Lung microvascular endothelial cell (primary cell): ENCODE measurements around the gene DHRS9. TPM values are rescaled to one million over a fixed set of nuclear protein-coding genes. Genes with fewer than 3 reads are reported as not detected.
"Not testable (repeated sequence)": the region's sequence is repeated elsewhere in the genome, so short reads cannot be mapped to it uniquely, and the experiment has no call there.

Source experiments
- DNase-seq, 2 donors: peaks; one replicate each; pipeline versions ENCODE4 v3.0.0 to v3.0.0-alpha.2; 2010; ENCODE audit warnings: low read depth in 2 of 2
- total RNA-seq: library from RNA; depleted of rRNA; stranded (reverse); fragments of >200 nt; gene quantifications from 2 replicates; pipeline ENCODE4 v1.2.1, GENCODE V29; 2014

The DHRS9 gene
- total RNA-seq = not detected in 2 replicates

GRCh38 chr2:169069341-169069740 lies at the start of gene DHRS9:
TSS of gene DHRS9 (plus strand) at chr2:169069563. CDS start at chr2:169081582, 12,019 bp downstream.
- DNase-seq = peak in 1 of 2 donors; percentile 78

DNA sequence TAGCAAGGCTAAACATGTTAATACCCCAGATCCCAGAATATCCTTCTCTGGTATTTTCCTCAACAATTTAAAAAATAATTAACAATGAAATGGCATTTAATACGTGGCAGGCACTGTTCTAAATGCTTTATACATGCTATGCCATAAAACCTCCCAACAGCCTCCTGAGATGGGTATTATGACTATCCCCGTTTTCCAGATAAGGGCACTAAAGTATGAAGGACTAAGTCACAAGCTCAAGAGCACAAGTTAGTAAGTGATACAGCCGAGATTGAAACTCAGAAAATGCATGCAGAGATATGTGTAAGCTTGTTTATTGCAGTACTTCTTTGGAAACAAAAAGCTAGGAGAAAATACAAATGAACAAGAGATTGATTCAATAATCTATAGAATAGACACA lies 46.2 kb upstream of the DHRS9 start:
- no peak for DNase-seq

- no peak for DNase-seq
Measured at GRCh38 chr2:169026056-169026455, 43.3 kb upstream of the DHRS9 start.

GRCh38 chr2:169027234-169027633 lies 42.1 kb upstream of the DHRS9 start:
- no peak for DNase-seq

GRCh38 chr2:169029341-169029740 lies 40.0 kb upstream of the DHRS9 start:
- DNase-seq = no peak

- no peak for DNase-seq
Measured at GRCh38 chr2:169031202-169031601, 38.2 kb upstream of the DHRS9 start, which contains the start of gene ABCB11. TSS of gene ABCB11 (minus strand) at chr2:169031324. CDS start at chr2:169018125, 13,199 bp downstream.

DNA sequence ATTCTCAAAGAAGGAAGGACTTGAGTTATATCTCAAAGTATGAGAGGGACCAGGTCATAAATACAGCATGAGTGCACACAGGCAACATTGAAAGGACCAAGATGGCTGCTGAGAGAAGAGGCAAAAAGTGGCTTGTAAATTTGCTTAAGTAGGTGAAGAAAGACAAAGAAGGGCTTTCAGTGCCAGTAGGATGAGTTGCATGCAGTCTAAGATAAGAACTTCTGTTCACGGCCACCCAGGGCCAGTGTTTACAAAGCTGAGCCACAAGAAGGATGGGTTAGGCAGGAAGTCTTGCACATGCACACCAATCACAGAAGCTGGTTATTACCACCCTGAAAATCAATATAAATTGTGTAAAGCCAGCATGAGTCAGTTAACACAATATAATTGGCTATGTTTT lies 35.1 kb upstream of the DHRS9 start:
- DNase-seq = no peak

- no peak for DNase-seq
Measured at GRCh38 chr2:169034984-169035544, 34.3 kb upstream of the DHRS9 start.

- DNase-seq = no peak
Measured at GRCh38 chr2:169035887-169036286, 33.5 kb upstream of the DHRS9 start.

- DNase-seq = no peak
Measured at GRCh38 chr2:169036736-169037440, 32.5 kb upstream of the DHRS9 start.

DNA sequence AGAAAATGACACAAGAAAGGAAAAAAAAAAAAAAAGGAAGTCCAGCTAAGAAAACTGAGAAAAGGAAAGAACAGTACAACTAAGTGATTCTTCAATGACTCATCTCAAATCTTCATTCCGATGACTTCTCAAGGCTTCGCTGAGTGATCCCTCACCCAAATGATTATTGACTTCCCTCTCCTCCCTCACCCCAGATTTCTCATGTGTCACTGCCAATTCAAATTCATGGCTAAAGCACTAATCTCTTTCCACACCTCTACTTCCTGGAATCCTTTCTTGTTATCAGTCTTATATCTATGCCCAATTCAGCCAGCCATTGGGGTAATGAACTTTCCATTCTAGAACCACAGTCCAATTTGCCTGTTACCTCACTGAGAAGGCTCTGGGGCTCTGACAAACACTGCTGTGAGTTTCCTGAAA lies 31.0 kb upstream of the DHRS9 start:
- peak in 1 of 2 donors; percentile 42 for DNase-seq

DNA sequence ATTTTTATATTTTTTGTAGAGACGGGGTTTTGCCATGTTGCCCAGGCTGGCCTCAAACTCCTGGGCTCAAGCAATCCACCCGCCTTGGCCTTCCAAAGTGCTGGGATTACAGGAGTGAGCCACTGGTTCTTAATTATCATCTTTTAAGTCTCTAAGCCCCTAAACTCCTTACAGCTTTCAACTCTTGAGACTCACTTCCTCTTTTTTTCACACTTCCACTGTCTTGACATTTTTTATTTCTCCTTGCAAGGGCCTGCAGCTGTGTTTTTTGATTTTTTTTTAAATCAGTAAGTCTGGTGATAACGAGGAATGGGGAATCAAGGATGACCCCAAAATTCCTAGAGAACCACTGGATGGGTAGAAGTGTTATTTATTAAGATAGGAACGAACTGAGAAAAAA lies 29.7 kb upstream of the DHRS9 start:
- no peak for DNase-seq

DNA sequence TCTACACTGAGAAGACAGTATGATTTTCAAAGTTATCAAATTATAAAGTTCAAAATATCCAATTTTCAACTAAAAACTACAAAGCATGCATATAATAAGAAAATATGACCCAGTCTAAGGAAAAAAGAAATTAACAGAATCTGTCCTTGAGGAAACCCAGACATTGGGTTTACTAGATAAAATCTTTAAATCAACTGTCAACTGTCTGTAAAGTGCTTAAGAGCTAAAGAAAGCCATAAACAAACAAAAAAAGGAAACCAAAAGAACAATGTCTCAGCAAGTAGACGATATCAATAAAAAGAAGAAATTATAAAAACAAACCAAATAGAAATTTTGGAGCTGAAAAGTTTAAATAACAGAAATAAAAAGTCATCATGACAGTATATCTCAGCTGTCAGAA lies 27.8 kb upstream of the DHRS9 start:
- DNase-seq = no peak

GRCh38 chr2:169042856-169043255 lies 26.5 kb upstream of the DHRS9 start:
- no peak for DNase-seq

DNA sequence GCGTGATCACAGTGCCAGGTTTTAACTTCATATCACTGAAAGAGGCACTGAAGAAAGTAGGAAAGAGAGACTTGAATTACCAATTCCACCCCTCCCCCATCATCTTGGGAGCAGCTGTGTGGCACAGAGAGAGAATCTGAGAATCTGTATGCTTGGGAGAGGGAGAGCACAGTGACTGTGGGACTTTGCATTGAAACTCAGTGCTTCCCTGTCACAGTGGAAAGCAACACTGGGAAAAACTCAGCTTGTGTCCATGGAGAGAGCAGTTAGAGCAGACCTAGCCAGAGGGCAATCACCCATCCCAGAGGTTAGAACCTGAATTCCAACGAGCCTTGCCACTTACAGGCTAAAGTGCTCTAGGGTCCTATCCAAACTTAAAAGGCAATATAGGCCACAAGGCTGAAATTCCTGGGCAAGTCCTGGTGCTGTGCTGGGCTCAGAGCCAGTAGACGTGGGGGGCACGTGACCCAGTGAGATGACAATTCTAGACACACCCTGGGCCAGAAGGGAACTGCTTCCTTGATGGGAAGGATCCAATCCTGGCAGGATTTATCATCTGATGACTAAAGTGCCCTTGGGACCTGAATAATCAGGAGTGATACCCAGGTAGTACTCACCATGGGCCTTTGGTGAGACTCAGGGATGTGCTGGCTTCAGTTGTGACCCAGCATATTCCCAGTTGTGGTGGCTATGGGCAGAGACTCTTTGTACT lies 22.8 kb upstream of the DHRS9 start:
- no peak for DNase-seq

DNA sequence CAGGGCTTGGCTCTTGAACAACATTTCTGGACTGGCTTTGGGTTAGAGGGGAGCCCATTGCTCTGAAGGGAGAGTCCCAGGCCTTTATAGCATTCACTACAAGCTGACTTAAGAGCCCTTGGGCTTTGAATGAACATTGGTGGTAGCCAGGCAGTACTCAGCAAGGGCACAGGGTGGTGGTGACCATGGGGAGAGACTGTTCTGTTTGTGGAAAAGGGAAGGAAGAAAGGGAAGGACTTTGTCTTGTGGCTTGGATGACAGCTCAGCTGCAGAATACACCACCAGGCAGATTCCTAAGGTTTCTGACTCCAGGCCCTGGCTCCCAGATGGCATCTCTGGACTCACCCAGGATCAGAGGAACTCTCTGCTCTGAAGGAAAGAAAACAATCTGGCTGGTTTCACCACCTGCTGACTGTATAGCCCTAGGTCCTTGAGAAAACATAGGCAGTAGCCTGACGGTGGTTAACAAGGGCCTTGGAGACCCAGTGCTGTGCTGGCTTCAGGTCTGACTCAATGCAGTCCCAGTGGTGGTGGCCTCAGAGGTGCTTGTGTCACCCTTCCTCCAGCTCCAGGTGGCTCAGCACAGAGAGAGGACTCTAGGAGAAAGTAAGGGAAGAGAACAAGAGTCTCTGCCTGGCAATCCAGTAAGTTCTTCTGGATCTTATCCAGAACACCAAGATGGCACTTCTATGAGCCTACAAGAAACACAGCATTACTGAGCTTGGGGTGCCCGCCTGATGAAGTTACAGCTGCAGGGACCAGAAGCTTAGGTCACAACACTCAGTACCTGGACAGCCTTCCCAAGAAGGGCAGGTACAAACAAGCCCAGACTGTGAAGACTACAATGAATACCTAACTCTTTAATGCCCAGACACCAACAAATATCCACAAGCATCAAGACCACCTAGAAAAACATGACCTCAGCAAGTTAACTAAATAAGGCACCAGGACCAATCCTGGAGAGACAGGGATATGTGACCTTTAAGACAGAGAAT lies 21.8 kb upstream of the DHRS9 start:
- DNase-seq = no peak

DNA sequence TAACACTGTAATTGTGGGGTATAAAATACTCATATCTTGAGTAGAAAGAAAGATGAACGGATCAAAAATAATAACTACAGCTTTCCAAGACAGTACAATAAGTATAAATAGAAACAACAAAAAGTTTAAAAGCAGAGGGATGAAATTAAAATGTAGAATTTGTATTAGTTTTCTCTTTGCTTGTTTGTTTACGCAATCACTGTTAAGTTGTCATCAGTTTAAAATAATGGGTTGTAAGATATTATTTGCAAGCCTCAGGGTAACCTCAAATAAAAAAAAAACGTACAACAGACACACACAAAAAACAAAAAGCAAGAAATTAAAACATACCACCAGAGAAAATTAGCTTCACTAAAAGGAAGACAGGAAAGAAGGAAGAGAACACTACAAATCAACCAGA lies 20.2 kb upstream of the DHRS9 start:
- no peak for DNase-seq

DNA sequence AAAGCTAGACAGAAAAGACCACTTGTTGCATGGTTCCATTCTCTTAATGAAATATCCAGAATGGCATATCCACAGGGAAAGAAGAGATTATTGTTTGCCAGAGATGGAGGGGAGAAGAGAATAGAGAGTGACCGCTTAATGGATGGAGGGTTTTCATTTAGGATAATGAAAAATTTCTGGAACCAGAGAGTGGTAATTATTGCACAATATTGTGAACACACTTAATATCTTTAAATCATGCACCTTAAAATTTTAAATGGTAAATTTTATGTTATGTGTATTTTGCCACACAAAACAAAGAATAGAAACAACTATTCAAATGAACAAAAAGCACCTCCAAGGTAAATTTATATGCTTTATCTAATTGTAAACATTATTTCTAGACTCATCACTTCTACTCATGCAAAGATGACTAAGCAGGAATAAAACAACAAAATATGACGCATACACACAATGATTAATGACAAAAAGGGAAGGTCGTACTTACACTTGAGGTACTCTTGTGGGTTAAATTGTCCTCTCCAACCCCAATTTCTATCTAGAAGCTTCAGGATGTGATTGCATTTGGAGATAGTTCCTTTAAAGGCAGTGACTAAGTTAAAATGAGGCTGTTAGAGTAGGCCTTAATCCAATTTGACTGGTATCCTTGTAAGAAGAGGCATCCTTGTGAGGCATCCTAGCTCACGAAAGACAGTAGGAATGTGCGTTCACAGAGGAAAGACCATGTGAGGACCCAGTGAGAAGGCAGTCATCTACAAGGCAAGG lies 18.7 kb upstream of the DHRS9 start:
- DNase-seq = peak in 1 of 2 donors; percentile 68

- DNase-seq = not testable (repeated sequence)
Measured at GRCh38 chr2:169054575-169054974, 14.8 kb upstream of the DHRS9 start.

- DNase-seq = not testable (repeated sequence)
Measured at GRCh38 chr2:169064199-169064598, 5.2 kb upstream of the DHRS9 start.

- DNase-seq = no peak
Measured at GRCh38 chr2:169065422-169065821, 3.9 kb upstream of the DHRS9 start.
